ENCODE measurements around the gene SLC66A1. TPM values are rescaled to one million over a fixed set of nuclear protein-coding genes. Genes with fewer than 3 reads are reported as not detected.
"Not testable (repeated sequence)": the region's sequence is repeated elsewhere in the genome, so short reads cannot be mapped to it uniquely, and the experiment has no call there.

SLC66A1 gene
- total RNA-seq, 1 donor from 2014 or later = 23.7 TPM

DNA sequence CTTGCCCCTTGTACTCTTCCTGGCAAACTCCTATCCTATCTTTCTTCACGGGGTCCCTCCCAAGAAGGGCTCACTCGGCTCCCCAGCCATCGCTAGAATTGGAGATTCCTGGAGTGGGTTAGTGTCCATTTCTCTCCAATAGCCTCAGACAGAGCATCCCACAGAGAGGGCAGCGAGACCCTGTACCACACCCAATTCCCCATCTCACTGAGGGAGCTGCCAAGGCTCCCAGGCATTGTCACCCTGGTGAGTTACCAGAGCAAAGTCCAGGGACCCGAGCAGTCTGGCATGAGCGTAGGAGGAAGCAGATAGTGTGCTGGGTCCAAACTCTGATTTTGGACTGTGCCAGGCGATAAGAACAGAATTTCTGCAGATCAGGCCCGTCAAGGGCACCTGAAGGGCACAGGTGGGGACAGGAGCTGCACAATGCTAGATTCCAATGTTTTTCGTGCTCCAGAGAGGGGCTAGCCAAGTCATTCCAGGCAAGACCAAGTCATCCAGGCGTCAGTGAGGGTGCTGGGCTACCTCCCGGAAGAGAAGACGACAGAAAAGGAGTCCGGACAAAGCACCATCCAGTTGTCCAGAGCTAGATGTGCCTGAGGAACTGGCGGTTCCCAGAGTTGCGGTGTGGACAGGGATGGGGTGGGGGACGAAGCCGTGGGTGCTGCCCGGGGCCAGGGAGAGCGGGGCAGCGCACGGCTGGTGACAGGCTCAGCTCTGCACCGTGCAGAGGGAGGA lies 38.9 kb upstream of the SLC66A1 start:
- DNase-seq (ENCODE audit: low read depth) = no peak
- H3K4me3 ChIP-seq (ENCODE audit: low read depth, low read length) = peak overlapping the region; percentile 16
- TF ChIP-seq, protein P1, sequence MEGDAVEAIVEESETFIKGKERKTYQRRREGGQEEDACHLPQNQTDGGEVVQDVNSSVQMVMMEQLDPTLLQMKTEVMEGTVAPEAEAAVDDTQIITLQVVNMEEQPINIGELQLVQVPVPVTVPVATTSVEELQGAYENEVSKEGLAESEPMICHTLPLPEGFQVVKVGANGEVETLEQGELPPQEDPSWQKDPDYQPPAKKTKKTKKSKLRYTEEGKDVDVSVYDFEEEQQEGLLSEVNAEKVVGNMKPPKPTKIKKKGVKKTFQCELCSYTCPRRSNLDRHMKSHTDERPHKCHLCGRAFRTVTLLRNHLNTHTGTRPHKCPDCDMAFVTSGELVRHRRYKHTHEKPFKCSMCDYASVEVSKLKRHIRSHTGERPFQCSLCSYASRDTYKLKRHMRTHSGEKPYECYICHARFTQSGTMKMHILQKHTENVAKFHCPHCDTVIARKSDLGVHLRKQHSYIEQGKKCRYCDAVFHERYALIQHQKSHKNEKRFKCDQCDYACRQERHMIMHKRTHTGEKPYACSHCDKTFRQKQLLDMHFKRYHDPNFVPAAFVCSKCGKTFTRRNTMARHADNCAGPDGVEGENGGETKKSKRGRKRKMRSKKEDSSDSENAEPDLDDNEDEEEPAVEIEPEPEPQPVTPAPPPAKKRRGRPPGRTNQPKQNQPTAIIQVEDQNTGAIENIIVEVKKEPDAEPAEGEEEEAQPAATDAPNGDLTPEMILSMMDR (conservative IDR thresholded peaks at IDR 0.05; ENCODE audit: low read depth, low read length) = no peak

DNA sequence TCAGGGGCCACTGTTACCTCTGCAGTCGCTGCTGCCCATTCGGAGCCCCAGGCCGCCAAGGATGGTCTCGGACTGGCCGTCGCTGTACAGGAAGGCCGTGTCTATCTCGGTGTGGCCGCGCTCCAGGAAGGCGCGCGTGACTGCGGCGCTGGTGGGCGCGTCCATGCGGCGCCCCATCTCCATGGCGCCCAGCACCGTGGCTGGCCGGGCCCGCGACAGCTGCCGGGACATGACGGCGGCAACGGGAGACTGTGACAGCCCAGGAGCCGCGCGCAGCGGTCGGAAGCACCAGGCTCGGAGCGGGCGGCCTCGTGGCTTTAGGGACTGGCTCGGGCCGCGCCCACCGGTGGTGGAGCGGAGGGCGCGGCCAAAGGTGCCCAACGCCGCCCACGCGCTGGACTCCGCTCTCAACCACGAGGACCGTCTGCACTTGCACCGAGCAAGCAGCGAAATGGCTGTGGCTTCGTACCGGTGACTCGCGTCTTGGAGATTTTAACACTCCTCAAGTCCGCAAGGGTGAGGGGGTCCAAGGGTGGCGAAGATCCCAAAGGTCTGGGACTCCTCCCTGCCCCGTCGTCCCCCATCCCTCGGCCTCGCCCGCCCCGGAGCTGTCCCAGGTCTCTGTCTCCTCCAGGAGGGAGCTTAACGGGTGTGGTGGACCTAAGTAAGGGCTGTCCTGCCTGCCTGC lies 38.1 kb upstream of the SLC66A1 start:
- DNase-seq (ENCODE audit: low read depth) = not testable (repeated sequence)
- H3K4me3 ChIP-seq (ENCODE audit: low read depth, low read length) = peak overlapping the region; percentile 24

DNA sequence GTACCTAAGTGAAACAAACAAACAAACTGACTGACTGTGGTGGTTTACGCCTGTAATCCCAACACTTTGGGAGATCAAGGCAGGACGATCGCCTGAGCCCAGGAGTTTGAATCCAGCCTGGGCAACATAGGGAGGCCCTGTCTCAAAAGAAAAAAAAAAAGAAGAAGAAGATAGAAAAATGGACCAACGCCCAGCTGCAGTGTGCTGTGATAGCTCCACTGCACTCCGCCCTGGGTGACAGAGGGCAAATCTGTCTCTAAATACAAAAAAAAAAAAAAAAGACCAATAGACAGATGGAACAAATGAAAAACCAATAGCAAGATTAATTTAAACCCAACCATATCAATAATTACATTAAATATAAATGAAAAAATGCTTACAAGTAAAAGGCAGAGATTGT lies 37.5 kb upstream of the SLC66A1 start:
- DNase-seq (ENCODE audit: low read depth) = no peak

DNA sequence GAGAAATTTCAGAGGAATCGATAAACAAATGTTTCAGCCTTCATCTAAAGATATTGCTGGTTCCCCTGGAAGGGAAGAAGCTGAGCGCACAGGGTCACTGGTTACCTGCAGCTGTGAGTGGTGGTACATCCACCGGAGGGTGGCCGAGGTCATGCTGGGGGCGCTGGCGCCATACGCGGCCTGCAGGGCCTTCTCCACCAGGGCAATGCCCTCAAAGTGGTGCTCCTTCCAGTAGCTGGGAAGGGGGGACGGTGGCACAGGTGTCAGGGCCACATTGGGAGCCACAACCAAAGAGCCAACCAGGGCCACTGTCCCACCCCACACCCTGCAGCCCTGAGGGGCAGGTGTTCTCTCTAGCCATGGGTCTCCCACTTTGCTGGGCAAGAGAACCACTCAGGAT lies 28.2 kb upstream of the SLC66A1 start:
- TF ChIP-seq, protein P1 (conservative IDR thresholded peaks at IDR 0.05; ENCODE audit: low read depth, low read length) = no peak
- DNase-seq (ENCODE audit: low read depth) = no peak
- no peak overlapping the region for H3K4me3 ChIP-seq (ENCODE audit: low read depth, low read length)

More for the DNA sequence above, 37.5 kb upstream of the SLC66A1 start:
- TF ChIP-seq, protein P1 (conservative IDR thresholded peaks at IDR 0.05; ENCODE audit: low read depth, low read length) = no peak
- no peak overlapping the region for H3K4me3 ChIP-seq (ENCODE audit: low read depth, low read length)

DNA sequence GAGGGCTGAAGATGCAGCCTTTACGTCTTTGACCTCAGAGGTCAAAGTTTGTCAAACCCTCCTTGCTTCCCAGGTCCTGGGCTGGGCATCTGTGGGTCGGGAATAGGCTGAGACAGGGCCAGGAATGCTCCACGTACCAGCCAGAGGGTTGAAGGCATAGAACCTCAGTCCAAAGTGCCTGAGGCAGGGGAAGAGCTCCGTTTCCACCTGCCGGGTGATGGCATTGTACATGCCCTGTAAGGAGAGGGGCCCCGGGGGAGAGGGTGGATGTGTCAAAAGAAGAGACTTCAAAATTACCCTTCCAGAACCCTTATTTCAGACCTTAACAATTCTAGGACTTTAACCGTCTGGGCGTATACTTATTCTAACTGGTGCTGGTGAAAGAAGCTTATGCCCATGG lies 27.2 kb upstream of the SLC66A1 start:
- TF ChIP-seq, protein P1 (conservative IDR thresholded peaks at IDR 0.05; ENCODE audit: low read depth, low read length) = no peak
- DNase-seq (ENCODE audit: low read depth) = no peak
- no peak overlapping the region for H3K4me3 ChIP-seq (ENCODE audit: low read depth, low read length)

DNA sequence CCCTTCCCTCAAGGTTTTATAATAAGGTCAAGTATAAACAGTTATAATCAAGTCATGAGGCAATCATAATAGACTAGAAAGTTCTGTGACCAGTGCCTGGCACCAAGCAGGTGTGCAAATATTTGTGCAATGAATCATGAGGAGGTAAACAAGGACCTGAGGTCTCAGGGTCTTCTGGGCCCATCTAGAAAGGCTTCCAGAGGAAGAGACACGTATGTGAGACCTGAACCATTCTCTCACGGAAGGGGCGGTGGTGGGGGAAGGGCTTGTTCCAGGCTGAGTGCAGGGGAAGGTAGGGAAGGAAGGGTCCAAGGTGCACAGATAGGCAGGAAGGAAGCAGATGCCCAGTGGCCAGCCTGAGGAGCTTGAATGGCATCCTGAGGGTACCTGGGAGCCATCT lies 26.8 kb upstream of the SLC66A1 start:
- DNase-seq (ENCODE audit: low read depth); H3K4me3 ChIP-seq (ENCODE audit: low read depth, low read length): not testable (repeated sequence)

DNA sequence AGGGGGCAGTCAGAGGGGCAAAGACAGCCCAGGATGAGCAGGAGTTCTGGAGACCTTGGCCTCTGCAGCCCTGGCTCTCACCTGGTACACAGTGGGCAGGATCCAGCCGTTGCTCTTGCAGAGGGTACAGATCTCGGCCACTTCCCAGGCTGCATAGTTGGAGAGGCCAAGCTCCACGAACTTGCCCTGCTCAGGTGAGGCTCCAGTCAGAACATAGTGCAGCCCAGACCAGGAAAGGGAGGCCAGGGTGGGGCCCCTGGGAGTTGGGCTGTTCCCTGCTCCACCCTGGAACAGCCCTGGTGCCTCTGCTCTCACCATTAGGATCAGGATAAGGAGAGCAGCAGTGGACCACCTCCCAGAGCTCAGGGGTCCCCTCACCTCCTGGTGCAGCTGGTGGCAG lies 26.3 kb upstream of the SLC66A1 start:
- not testable (repeated sequence) for H3K4me3 ChIP-seq (ENCODE audit: low read depth, low read length); DNase-seq (ENCODE audit: low read depth)

DNA sequence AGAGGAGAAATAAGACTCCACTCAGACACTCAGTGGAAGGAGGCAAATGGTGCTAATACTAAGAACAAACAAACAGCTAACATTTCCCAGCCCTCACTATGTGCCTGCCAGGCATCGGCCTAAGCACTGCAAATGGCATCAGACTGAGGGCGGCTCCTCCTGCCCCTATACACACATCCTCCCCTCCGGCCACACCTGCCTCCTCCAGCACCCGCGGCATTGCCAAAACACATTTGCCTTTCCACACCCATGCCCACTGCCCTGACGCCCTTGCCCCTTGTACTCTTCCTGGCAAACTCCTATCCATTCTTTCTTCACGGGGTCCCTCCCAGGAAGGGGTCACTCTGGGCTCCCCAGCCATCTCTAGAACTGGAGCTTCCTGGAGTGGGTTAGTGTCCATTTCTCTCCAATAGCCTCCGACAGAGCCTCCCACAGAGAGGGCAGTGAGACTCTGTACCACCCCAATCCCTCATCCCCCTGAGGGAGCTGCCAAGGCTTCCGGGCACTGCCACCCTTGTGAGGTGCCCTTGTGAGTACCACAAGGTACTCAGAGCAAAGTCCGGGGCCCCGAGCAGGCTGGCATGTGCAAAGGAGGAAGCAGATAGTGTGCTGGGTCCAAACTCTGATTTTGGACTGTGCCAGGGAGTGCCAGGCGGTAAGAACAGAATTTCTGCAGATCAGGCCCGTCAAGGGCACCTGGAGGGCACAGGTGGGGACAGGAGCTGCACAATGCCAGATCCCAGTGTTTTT lies 24.5 kb upstream of the SLC66A1 start:
- DNase-seq (ENCODE audit: low read depth) = no peak
- TF ChIP-seq, protein P1 (conservative IDR thresholded peaks at IDR 0.05; ENCODE audit: low read depth, low read length) = no peak
- H3K4me3 ChIP-seq (ENCODE audit: low read depth, low read length) = peak overlapping the region; percentile 60

DNA sequence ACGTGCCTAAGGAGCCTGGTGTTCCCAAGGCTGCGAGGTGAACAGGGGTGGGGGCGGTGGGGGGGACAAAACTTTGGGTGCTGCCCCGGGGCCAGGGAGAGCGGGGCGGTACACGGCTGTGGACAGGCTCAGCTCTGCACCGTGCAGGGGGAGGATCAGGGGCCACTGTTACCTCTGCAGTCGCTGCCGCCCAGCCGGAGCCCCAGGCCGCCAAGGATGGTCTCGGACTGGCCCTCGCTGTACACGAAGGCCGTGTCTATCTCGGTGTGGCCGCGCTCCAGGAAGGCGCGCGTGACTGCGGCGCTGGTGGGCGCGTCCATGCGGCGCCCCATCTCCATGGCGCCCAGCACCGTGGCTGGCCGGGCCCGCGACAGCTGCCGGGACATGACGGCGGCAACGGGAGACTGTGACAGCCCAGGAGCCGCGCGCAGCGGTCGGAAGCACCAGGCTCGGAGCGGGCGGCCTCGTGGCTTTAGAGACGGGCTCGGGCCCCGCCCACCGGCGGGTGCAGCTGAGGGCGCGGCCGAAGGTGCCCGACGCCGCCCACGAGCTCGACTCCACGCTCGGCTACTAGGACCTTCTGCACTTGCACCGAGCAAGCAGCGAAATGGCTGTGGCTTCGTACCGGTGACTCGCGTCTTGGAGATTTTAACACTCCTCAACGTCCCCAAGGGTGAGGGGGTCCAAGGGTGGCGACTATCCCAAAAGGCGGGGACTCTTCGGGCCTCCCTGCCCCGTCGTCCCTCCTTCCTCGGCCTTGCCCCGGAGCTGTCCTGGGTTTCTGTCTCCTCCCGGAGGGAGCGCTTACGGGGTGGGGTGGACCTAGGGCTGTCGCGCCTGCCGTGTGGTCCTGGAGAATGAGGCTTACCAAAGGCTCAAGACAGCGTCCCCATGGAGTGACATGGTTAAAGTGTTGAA lies 23.5 kb upstream of the SLC66A1 start, which contains the start of gene AKR7A3:
AKR7A3 (minus strand) TSS at position 447 of the 918 bp plus-strand sequence; CDS start at position 386, 61 bp downstream.
- DNase-seq (ENCODE audit: low read depth) = not testable (repeated sequence)
- H3K4me3 ChIP-seq (ENCODE audit: low read depth, low read length) = peak within 1 kb of the TSS; percentile 60

Data from epithelial cell of proximal tubule (primary cell).